Testis (tissue), 3 donors: Measurements from ENCODE around the gene ITIH5. TPM values are rescaled to one million over a fixed set of nuclear protein-coding genes. Genes with fewer than 3 reads are reported as not detected.

ENCODE experiments used
- DNase-seq: peaks from one replicate; pipeline ENCODE4 v3.0.0-alpha.2; 2019
- H3K27ac ChIP-seq, 2 donors: fragments of 200-600 bp; sonication (generic); one replicate each; pipeline ENCODE4 v1.5.1; 2019
- H3K27me3 ChIP-seq: fragments of 200-600 bp; sonication (generic); one replicate; pipeline ENCODE4 v1.5.1; 2019
- H3K36me3 ChIP-seq: fragments of 200-600 bp; sonication (generic); one replicate; pipeline ENCODE4 v1.5.1; 2017; ENCODE audit warnings: low read depth; ENCODE audit errors: missing control alignments
- H3K4me1 ChIP-seq: fragments of 200-600 bp; sonication (generic); one replicate; pipeline ENCODE4 v1.5.1; 2019
- H3K4me3 ChIP-seq, 2 donors: fragments of 200-600 bp; sonication (generic); one replicate each; pipeline ENCODE4 v1.5.1; 2017 to 2019
- H3K9me3 ChIP-seq: fragments of 200-600 bp; sonication (generic); one replicate; pipeline ENCODE4 v1.5.1; 2017
- CTCF ChIP-seq, 3 experiments: fragments of 450-650 bp in 2 of 3; fragments of 200-600 bp in 1 of 3; sonication (generic) in 1 of 3; IDR thresholded peaks; one replicate each; pipeline ENCODE4 v1.5.1; 2016 to 2019; ENCODE audit warnings: antibody characterized with exemption in 3 of 3, mild to moderate bottlenecking in 2 of 3, moderate library complexity in 1 of 3
- POLR2A ChIP-seq: fragments of 450-650 bp; IDR thresholded peaks from one replicate; pipeline ENCODE4 v1.6.1; 2017; ENCODE audit warnings: antibody characterized with exemption, mild to moderate bottlenecking, moderate library complexity
- WGBS, 2 donors: methylation state at CpG; one replicate each; pipeline ENCODE4 v1.1.5; 2018; 5-methylcytosine and 5-hydroxymethylcytosine counted together
- intact Hi-C: fragments of 100-400 bp; cut with DNase I; formaldehyde crosslinking; loops from one replicate; pipeline ENCODE4 v1.15.1; 2023; ENCODE audit warnings: low total_unique reads
- polyA plus RNA-seq: library from polyadenylated mRNA; stranded (reverse); fragments of 350-450 nt; fragmentation: Illumina TruSeq; extraction: RNeasy Lipid Tissue Mini Kit (QIAGEN cat#74804); gene quantifications from one replicate; pipeline ENCODE4 v1.2.3, GENCODE V29; 2014; ENCODE audit warnings: low read depth, low replicate concordance; ENCODE audit not compliant: insufficient read depth
- total RNA-seq, 2 donors: library from RNA; depleted of rRNA; stranded (reverse); fragments of >200 nt; gene quantifications; one replicate each; pipeline ENCODE4 v1.2.3, GENCODE V29; 2016

The ITIH5 gene
- total and polyA plus RNA-seq, 3 donors from 2014 or later, result 28.0 to 38.1 (median 28.0) TPM

- no peaks in the 10 kb centered on the region for H3K4me1 ChIP-seq
- intact Hi-C loops, result no loop called here
- WGBS, 2 donors, result 92% methylated on average over 9 to 10 of the region's 10 CpGs
- no peak overlapping the region for H3K27ac ChIP-seq
- no peaks in the 10 kb centered on the region for H3K9me3 ChIP-seq
- no peak for DNase-seq
- H3K36me3 ChIP-seq, result no peaks in the 10 kb centered on the region
- TF ChIP-seq CTCF (IDR thresholded peaks at IDR 0.05), result no peak
- TF ChIP-seq POLR2A, result no peak
- no peaks in the 10 kb centered on the region for H3K27me3 ChIP-seq
- no peak overlapping the region for H3K4me3 ChIP-seq
Observed at GRCh38 chr10:7553531-7553930, 113.2 kb downstream of the ITIH5 start.

GRCh38 chr10:7551950-7552716, 114.6 kb downstream of the ITIH5 start:
- Histone ChIP-seq H3K36me3 (no peaks in the 10 kb centered on the region), H3K27ac (no peak overlapping the region), H3K4me3 (no peak overlapping the region), H3K9me3 (no peaks in the 10 kb centered on the region), H3K4me1 (no peaks in the 10 kb centered on the region), H3K27me3 (no peaks in the 10 kb centered on the region)
- no peak for DNase-seq
- WGBS, 2 donors, result 65 to 67% methylated on average over 14 to 18 of the region's 18 CpGs
- intact Hi-C loops, result no loop called here
- no peak for TF ChIP-seq CTCF (IDR thresholded peaks at IDR 0.05)
- TF ChIP-seq POLR2A, result no peak

GRCh38 chr10:7551289-7551688, 115.5 kb downstream of the ITIH5 start:
- TF ChIP-seq POLR2A (no peak), CTCF (IDR thresholded peaks at IDR 0.05) (no peak)
- Histone ChIP-seq H3K4me3 (no peak overlapping the region), H3K4me1 (no peaks in the 10 kb centered on the region), H3K36me3 (no peaks in the 10 kb centered on the region), H3K9me3 (no peaks in the 10 kb centered on the region), H3K27me3 (no peaks in the 10 kb centered on the region), H3K27ac (no peak overlapping the region)
- WGBS, 2 donors, result 71 to 94% methylated on average over 6 of the region's 6 CpGs
- DNase-seq, result no peak
- intact Hi-C loops, result no loop called here

- Histone ChIP-seq H3K4me3 (no peak overlapping the region), H3K27me3 (no peaks in the 10 kb centered on the region), H3K36me3 (no peaks in the 10 kb centered on the region), H3K27ac (no peak overlapping the region), H3K4me1 (no peaks in the 10 kb centered on the region), H3K9me3 (no peaks in the 10 kb centered on the region)
- TF ChIP-seq POLR2A (no peak), CTCF (IDR thresholded peaks at IDR 0.05) (no peak)
- DNase-seq, result no peak
- intact Hi-C loops, result no loop called here
- 81 to 84% methylated on average over 1 of the region's 1 CpG for WGBS, 2 donors
Observed at GRCh38 chr10:7550013-7550412, 116.8 kb downstream of the ITIH5 start.

- 56 to 70% methylated on average over 6 of the region's 6 CpGs for WGBS, 2 donors
- Histone ChIP-seq H3K36me3 (no peaks in the 10 kb centered on the region), H3K4me3 (no peak overlapping the region), H3K27ac (peak overlapping the region in 1 of 2 donors; percentile 41), H3K9me3 (no peaks in the 10 kb centered on the region), H3K4me1 (no peaks in the 10 kb centered on the region), H3K27me3 (no peaks in the 10 kb centered on the region)
- no peak for TF ChIP-seq POLR2A
- TF ChIP-seq CTCF (IDR thresholded peaks at IDR 0.05), result no peak
- DNase-seq, result no peak
- intact Hi-C loops, result no loop called here
Observed at GRCh38 chr10:7547829-7548228, 118.9 kb downstream of the ITIH5 start.
